CD4-positive, alpha-beta T cell treated with Interleukin-2 at 100 ng/mL for 4 hours (primary cell): ENCODE measurements around the gene PAFAH2.
A peak's percentile ranks its signal among the peaks of the same experiment; 100 is the strongest.
"Not testable (repeated sequence)": the region's sequence is repeated elsewhere in the genome, so short reads cannot be mapped to it uniquely, and the experiment has no call there.

Experiments
- DNase-seq: peaks from one replicate; pipeline ENCODE4 v3.0.0-alpha.2; 2020; ENCODE audit warnings: low spot score

PAFAH2 gene

GRCh38 chr1:26010825-26011224 is 13.0 kb upstream of the PAFAH2 start:
- DNase-seq, result no peak

GRCh38 chr1:26009796-26010447 is 12.1 kb upstream of the PAFAH2 start:
- no peak for DNase-seq

- no peak for DNase-seq
Observed at GRCh38 chr1:26006710-26007109, 8.8 kb upstream of the PAFAH2 start.

GRCh38 chr1:26005434-26006105 is 7.7 kb upstream of the PAFAH2 start:
- DNase-seq, result no peak

- DNase-seq, result no peak
Observed at GRCh38 chr1:26003756-26004155, 5.9 kb upstream of the PAFAH2 start.

- no peak for DNase-seq
Observed at GRCh38 chr1:26003262-26003661, 5.4 kb upstream of the PAFAH2 start.

GRCh38 chr1:25999041-25999800 is 1.4 kb upstream of the PAFAH2 start:
- no peak for DNase-seq

- DNase-seq, result peak; percentile 35
Observed at GRCh38 chr1:25996966-25997827, 666 bp downstream of the PAFAH2 start.

- no peak for DNase-seq
Observed at GRCh38 chr1:25994402-25995150, 3.3 kb downstream of the PAFAH2 start.

GRCh38 chr1:25993197-25993951 is 4.5 kb downstream of the PAFAH2 start:
- DNase-seq, result no peak

GRCh38 chr1:25992689-25993171 is 5.1 kb downstream of the PAFAH2 start:
- no peak for DNase-seq

GRCh38 chr1:25991937-25992688 is 5.8 kb downstream of the PAFAH2 start:
- DNase-seq, result no peak

- DNase-seq, result peak; percentile 61
Observed at GRCh38 chr1:25990702-25991395, 7.0 kb downstream of the PAFAH2 start.

GRCh38 chr1:25990251-25990650 is 7.6 kb downstream of the PAFAH2 start:
- DNase-seq, result no peak

- DNase-seq, result no peak
Observed at GRCh38 chr1:25989440-25990234, 8.2 kb downstream of the PAFAH2 start.

- no peak for DNase-seq
Observed at GRCh38 chr1:25987951-25988350, 9.9 kb downstream of the PAFAH2 start.

GRCh38 chr1:25986773-25987172 is 11.1 kb downstream of the PAFAH2 start:
- DNase-seq, result not testable (repeated sequence)

GRCh38 chr1:25985670-25986069 is 12.2 kb downstream of the PAFAH2 start:
- no peak for DNase-seq
